Activated B cell treated with CpG ODN at 0.5 μM for 24 hours (primary cell): ENCODE measurements around the gene PVRIG. TPM values are rescaled to one million over a fixed set of nuclear protein-coding genes. Genes with fewer than 3 reads are reported as not detected.

Experiments
- ATAC-seq: fragments of 200-7000 bp; cut with Tn5 transposase; one replicate; pipeline ENCODE4 v1.10.0; 2021; ENCODE audit warnings: low read depth, mild to moderate bottlenecking, moderate library complexity
- CTCF ChIA-PET: fragments of 350-600 bp; sonication (Branson Sonifier 250); formaldehyde crosslinking; loops from one replicate; lab custom pipeline; 2021; ENCODE audit warnings: antibody characterized with exemption; lab: Charles Lee
- POLR2A ChIA-PET: fragments of 350-600 bp; sonication (Branson Sonifier 250); formaldehyde crosslinking; loops from one replicate; lab custom pipeline; 2021; ENCODE audit warnings: antibody characterized with exemption; lab: Charles Lee
- DNase-seq: peaks from one replicate; pipeline ENCODE4 v3.0.0; 2022
- H3K27ac Mint-ChIP-seq: one replicate; pipeline ENCODE4 v1.8.0; 2020; ENCODE audit warnings: mixed read lengths
- H3K27me3 Mint-ChIP-seq: one replicate; pipeline ENCODE4 v1.8.0; 2021; ENCODE audit warnings: mixed read lengths
- H3K36me3 Mint-ChIP-seq: one replicate; pipeline ENCODE4 v1.8.0; 2021; ENCODE audit warnings: low read depth, mixed read lengths
- H3K4me1 Mint-ChIP-seq: one replicate; pipeline ENCODE4 v1.8.0; 2021; ENCODE audit warnings: mixed read lengths
- H3K4me3 Mint-ChIP-seq: one replicate; pipeline ENCODE4 v1.8.0; 2020; ENCODE audit warnings: mild to moderate bottlenecking, mixed read lengths
- H3K9me3 Mint-ChIP-seq: one replicate; pipeline ENCODE4 v1.8.0; 2020; ENCODE audit warnings: mixed read lengths
- CTCF ChIP-seq: fragments of 200-600 bp; IDR thresholded peaks from one replicate; pipeline ENCODE4 v1.8.0; 2022; ENCODE audit warnings: antibody characterized with exemption, mild to moderate bottlenecking
- intact Hi-C: fragments of 100-400 bp; cut with micrococcal nuclease; formaldehyde crosslinking; loops from one replicate; pipeline ENCODE4 v1.15.1; 2024
- total RNA-seq: library from RNA; stranded (reverse); gene quantifications from 2 replicates; pipeline ENCODE4 v1.2.3, GENCODE V29; 2022

The PVRIG gene
- total RNA-seq, 1 donor from 2014 or later, result 20.0 TPM

- POLR2A ChIA-PET, result interaction anchor here (0.8 to 3.8 kb wide), 2 partner anchors 11 to 46 kb away, joined by 4 to 13 read pairs; partner anchors contain the start of gene TRAPPC14
Measured at GRCh38 chr7:100204454-100204853, 15.3 kb upstream of the PVRIG start.

GRCh38 chr7:100208911-100209408 is 10.8 kb upstream of the PVRIG start:
- peak overlapping the region; percentile 82 for H3K27ac Mint-ChIP-seq
- POLR2A ChIA-PET, result interaction anchor here (0.8 to 4.3 kb wide), 7 partner anchors 8 to 76 kb away, joined by 3 to 50 read pairs (median 6); partner anchors contain the start of gene LAMTOR4
- ATAC-seq, result peak; percentile 61

More at GRCh38 chr7:100204454-100204853, 15.3 kb upstream of the PVRIG start:
- no peak for TF ChIP-seq CTCF
- no peaks in the 10 kb centered on the region for H3K27me3 Mint-ChIP-seq
- CTCF ChIA-PET, result interaction anchor here (2.0 kb wide), 1 partner anchor 13 kb away, joined by 6 read pairs; no protein-coding TSS in a partner anchor
- no peaks in the 10 kb centered on the region for H3K9me3 Mint-ChIP-seq
- no peak for ATAC-seq
- H3K4me1 Mint-ChIP-seq, result peaks cover 53% of the 10 kb centered on the region
- intact Hi-C loops, result no loop called here
- peaks cover 10% of the 10 kb centered on the region for H3K36me3 Mint-ChIP-seq
- peak overlapping the region; percentile 5 for H3K27ac Mint-ChIP-seq
- no peak overlapping the region for H3K4me3 Mint-ChIP-seq
- DNase-seq, result no peak

GRCh38 chr7:100209493-100209892 is 10.3 kb upstream of the PVRIG start:
- TF ChIP-seq CTCF, result no peak
- intact Hi-C loops, result no loop called here
- H3K4me1 Mint-ChIP-seq, result peaks cover 68% of the 10 kb centered on the region
- H3K4me3 Mint-ChIP-seq, result no peak overlapping the region
- ChIA-PET CTCF (interaction anchor here (5.5 kb wide), 1 partner anchor 20 kb away, joined by 30 read pairs; no protein-coding TSS in a partner anchor), POLR2A (interaction anchor here (1.1 to 4.3 kb wide), 7 partner anchors 10 to 159 kb away, joined by 3 to 50 read pairs (median 6); partner anchors contain the start of gene LAMTOR4)
- no peak for ATAC-seq
- H3K36me3 Mint-ChIP-seq, result peaks cover 10% of the 10 kb centered on the region
- no peak for DNase-seq
- no peaks in the 10 kb centered on the region for H3K9me3 Mint-ChIP-seq
- H3K27me3 Mint-ChIP-seq, result no peaks in the 10 kb centered on the region
- H3K27ac Mint-ChIP-seq, result peak overlapping the region; percentile 82

More at GRCh38 chr7:100208911-100209408, 10.8 kb upstream of the PVRIG start:
- Mint-ChIP-seq H3K4me3 (peak overlapping the region; percentile 64), H3K27me3 (no peaks in the 10 kb centered on the region), H3K9me3 (no peaks in the 10 kb centered on the region), H3K36me3 (peaks cover 14% of the 10 kb centered on the region), H3K4me1 (peaks cover 67% of the 10 kb centered on the region)
- intact Hi-C loops, result no loop called here
- CTCF ChIA-PET, result interaction anchor here (5.5 kb wide), 1 partner anchor 19 kb away, joined by 30 read pairs; no protein-coding TSS in a partner anchor
- DNase-seq, result no peak
- no peak for TF ChIP-seq CTCF

GRCh38 chr7:100210805-100211204 is 8.9 kb upstream of the PVRIG start:
- H3K4me3 Mint-ChIP-seq, result peak overlapping the region; percentile 82
- CTCF ChIA-PET, result interaction anchor here (1.0 to 5.5 kb wide), 6 partner anchors 8 to 78 kb away, joined by 3 to 30 read pairs (median 6); no protein-coding TSS in a partner anchor
- peak overlapping the region; percentile 96 for H3K27ac Mint-ChIP-seq
- intact Hi-C loops, result loop anchor here (1.0 to 5.0 kb wide), 3 partner anchors 11 to 34 kb away; partner anchors contain the start of genes GPC2 and STAG3
- H3K4me1 Mint-ChIP-seq, result peaks cover 81% of the 10 kb centered on the region
- H3K27me3 Mint-ChIP-seq, result no peaks in the 10 kb centered on the region
- POLR2A ChIA-PET, result interaction anchor here (0.7 to 4.3 kb wide), 12 partner anchors 8 to 218 kb away, joined by 3 to 50 read pairs (median 6); partner anchors contain the start of genes LAMTOR4, TRAPPC14 and ZCWPW1
- DNase-seq (no peak), ATAC-seq (no peak)
- no peak for TF ChIP-seq CTCF
- H3K9me3 Mint-ChIP-seq, result no peaks in the 10 kb centered on the region
- H3K36me3 Mint-ChIP-seq, result peaks cover 8% of the 10 kb centered on the region

GRCh38 chr7:100211342-100211780 is 8.4 kb upstream of the PVRIG start:
- no peaks in the 10 kb centered on the region for H3K9me3 Mint-ChIP-seq
- peaks cover 85% of the 10 kb centered on the region for H3K4me1 Mint-ChIP-seq
- ATAC-seq (peak; percentile 76), DNase-seq (no peak)
- no peak for TF ChIP-seq CTCF
- ChIA-PET CTCF (interaction anchor here (1.0 to 5.5 kb wide), 6 partner anchors 8 to 79 kb away, joined by 3 to 30 read pairs (median 6); no protein-coding TSS in a partner anchor), POLR2A (interaction anchor here (0.6 to 4.3 kb wide), 13 partner anchors 9 to 217 kb away, joined by 3 to 50 read pairs (median 7); partner anchors contain the start of genes LAMTOR4, TRAPPC14 and ZCWPW1)
- H3K27ac Mint-ChIP-seq, result peak overlapping the region; percentile 96
- H3K36me3 Mint-ChIP-seq, result peaks cover 8% of the 10 kb centered on the region
- intact Hi-C loops, result loop anchor here (1.0 to 5.0 kb wide), 3 partner anchors 11 to 34 kb away; partner anchors contain the start of genes GPC2 and STAG3
- H3K4me3 Mint-ChIP-seq, result peak overlapping the region; percentile 82
- no peaks in the 10 kb centered on the region for H3K27me3 Mint-ChIP-seq
